SKM-1 treated with dmso at 0.1 percent for 144 hours (cell line): ENCODE results near the gene CISTR.
"Not testable (repeated sequence)": the region's sequence is repeated elsewhere in the genome, so short reads cannot be mapped to it uniquely, and the experiment has no call there.

ENCODE experiments used
- DNase-seq: peaks from one replicate; lab custom pipeline; 2025; ENCODE audit not compliant: unreplicated experiment; lab: John Stamatoyannopoulos, UW

The CISTR gene

GRCh38 chr12:53751336-53752191 lies at the start of gene CISTR:
Gene CISTR, minus strand, starts transcription at chr12:53751979.
- no peak for DNase-seq

- no peak for DNase-seq
These were observed 46.8 kb upstream of the CISTR start for GRCh38 chr12:53798575-53798974.

- no peak for DNase-seq
These were observed 44.1 kb upstream of the CISTR start for GRCh38 chr12:53795927-53796326.

GRCh38 chr12:53793221-53793620 lies 41.4 kb upstream of the CISTR start:
- DNase-seq, result no peak

GRCh38 chr12:53791735-53792326 lies 40.1 kb upstream of the CISTR start:
- DNase-seq, result no peak

- DNase-seq, result no peak
These were observed 37.8 kb upstream of the CISTR start for GRCh38 chr12:53789570-53789969.

- DNase-seq, result no peak
These were observed 37.1 kb upstream of the CISTR start for GRCh38 chr12:53788892-53789291.

GRCh38 chr12:53786411-53786810 lies 34.6 kb upstream of the CISTR start:
- DNase-seq, result no peak

GRCh38 chr12:53785161-53785560 lies 33.4 kb upstream of the CISTR start:
- no peak for DNase-seq

- no peak for DNase-seq
These were observed 30.4 kb upstream of the CISTR start for GRCh38 chr12:53782093-53782703.

- DNase-seq, result no peak
These were observed 29.5 kb upstream of the CISTR start for GRCh38 chr12:53781228-53781801.

- DNase-seq, result no peak
These were observed 28.5 kb upstream of the CISTR start for GRCh38 chr12:53780323-53780722.

GRCh38 chr12:53779679-53780078 lies 27.9 kb upstream of the CISTR start:
- DNase-seq, result not testable (repeated sequence)

GRCh38 chr12:53777936-53778644 lies 26.3 kb upstream of the CISTR start:
- no peak for DNase-seq

GRCh38 chr12:53777412-53777811 lies 25.6 kb upstream of the CISTR start:
- DNase-seq, result no peak

- DNase-seq, result no peak
These were observed 25.1 kb upstream of the CISTR start for GRCh38 chr12:53776872-53777271.

- no peak for DNase-seq
These were observed 23.8 kb upstream of the CISTR start for GRCh38 chr12:53775478-53776145.

GRCh38 chr12:53770281-53770680 lies 18.5 kb upstream of the CISTR start:
- DNase-seq, result no peak

GRCh38 chr12:53768976-53769375 lies 17.2 kb upstream of the CISTR start:
- DNase-seq, result no peak

- no peak for DNase-seq
These were observed 15.1 kb upstream of the CISTR start for GRCh38 chr12:53766881-53767280.

- DNase-seq, result no peak
These were observed 14.1 kb upstream of the CISTR start for GRCh38 chr12:53765891-53766290.
